Gastrocnemius medialis (tissue), 4 donors: ENCODE data around the gene LRRC38. TPM values are rescaled to one million over a fixed set of nuclear protein-coding genes. Genes with fewer than 3 reads are reported as not detected.

ENCODE experiments used
- ATAC-seq, 2 donors: fragments of 150-250 bp; one replicate each; pipeline ENCODE4 v1.9.1; 2016
- DNase-seq, 2 donors: peaks; one replicate each; pipeline ENCODE4 v3.0.0-alpha.2; 2019
- H3K27ac ChIP-seq, 4 donors: fragments of 200-600 bp; sonication (generic); 1 replicate in 1 of 4; 2 replicates in 3 of 4; pipeline ENCODE4 v1.5.1; 2016 to 2018; ENCODE audit warnings: mild to moderate bottlenecking in 2 of 4, moderate library complexity in 1 of 4
- H3K27me3 ChIP-seq, 3 donors: fragments of 200-600 bp; sonication (generic) in 2 of 3; 1 replicate in 1 of 3; 2 replicates in 2 of 3; pipeline versions ENCODE4 v1.5.1 to v1.6.0; 2016 to 2019; ENCODE audit warnings: mild to moderate bottlenecking in 1 of 3, moderate library complexity in 1 of 3
- H3K36me3 ChIP-seq, 2 donors: fragments of 200-600 bp; sonication (generic) in 1 of 2; one replicate each; pipeline ENCODE4 v1.5.1; 2017 to 2018
- H3K4me1 ChIP-seq, 2 donors: fragments of 200-600 bp; sonication (generic) in 1 of 2; one replicate each; pipeline ENCODE4 v1.5.1; 2016 to 2017; ENCODE audit warnings: mild to moderate bottlenecking in 2 of 2
- H3K4me3 ChIP-seq, 4 donors: fragments of 200-600 bp; sonication (generic) in 3 of 4; 1 replicate in 1 of 4; 2 replicates in 3 of 4; pipeline ENCODE4 v1.5.1; 2016 to 2019; ENCODE audit warnings: mild to moderate bottlenecking in 2 of 4
- H3K9me3 ChIP-seq, 3 donors: fragments of 200-600 bp; sonication (generic) in 2 of 3; 1 replicate in 1 of 3; 2 replicates in 2 of 3; pipeline ENCODE4 v1.5.1; 2016 to 2019
- CTCF ChIP-seq, 5 experiments: fragments of 450-650 bp in 3 of 5; fragments of 200-600 bp in 2 of 5; sonication (generic) in 2 of 5; IDR thresholded peaks in 4 of 5; conservative IDR thresholded peaks in 1 of 5; 1 replicate in 4 of 5; 2 replicates in 1 of 5; pipeline ENCODE4 v1.5.1; 2016 to 2019; ENCODE audit warnings: antibody characterized with exemption in 5 of 5, mild to moderate bottlenecking in 3 of 5, moderate library complexity in 3 of 5
- POLR2A ChIP-seq, 2 donors: fragments of 450-650 bp; IDR thresholded peaks; one replicate each; pipeline ENCODE4 v1.6.1; 2017; ENCODE audit warnings: antibody characterized with exemption in 2 of 2, mild to moderate bottlenecking in 2 of 2, moderate library complexity in 2 of 2
- in situ Hi-C, 4 donors: fragments of 200-750 bp; cut with MboI; loops; one replicate each; pipeline versions ENCODE4 v1.15.0 to v1.8.0; 2017; ENCODE audit warnings: low sequenced_read_pairs in 4 of 4
- intact Hi-C: fragments of 100-400 bp; cut with DNase I; formaldehyde crosslinking; loops from one replicate; pipeline ENCODE4 v1.15.1; 2023; ENCODE audit warnings: low total_unique reads
- total RNA-seq, 4 donors: library from RNA; depleted of rRNA; stranded (reverse); fragments of >200 nt; gene quantifications; one replicate each; pipeline versions ENCODE4 v1.1.0 to v1.2.3, GENCODE V29; 2016

Gene LRRC38
- total RNA-seq, 4 donors from 2014 or later, result 2.1 to 6.8 (median 5.7) TPM

DNA sequence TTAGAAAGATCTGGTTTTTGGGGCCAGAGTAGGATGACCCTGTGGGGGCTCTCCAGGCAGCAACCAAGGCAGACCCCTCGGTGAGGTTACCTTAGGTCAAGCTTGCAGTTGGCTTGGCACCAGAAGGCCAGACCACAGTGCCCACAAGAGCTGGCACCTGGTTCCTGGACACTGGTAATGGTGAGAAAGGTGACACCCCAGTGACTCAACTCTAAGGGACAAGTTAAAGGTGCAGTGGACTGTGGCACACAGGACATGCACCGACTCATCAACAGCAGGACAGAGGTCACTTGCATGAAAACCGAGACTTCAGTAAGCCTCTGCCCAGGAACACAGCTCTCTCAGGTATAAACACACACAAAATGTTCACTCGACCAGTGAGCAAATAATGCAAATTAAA is 6.7 kb downstream of the LRRC38 start:
- Histone ChIP-seq H3K27ac (peak overlapping the region; percentile 90 to 97 (median 94)), H3K36me3 (no peaks in the 10 kb centered on the region), H3K27me3 (no peaks in the 10 kb centered on the region), H3K4me1 (peaks cover 60 to 64% of the 10 kb centered on the region in 2 donors), H3K9me3 (no peaks in the 10 kb centered on the region), H3K4me3 (no peak overlapping the region)
- in situ Hi-C loops, result no loop called here
- ATAC-seq (peak; percentile 90 to 93), DNase-seq (peak; percentile 90 to 92)
- TF ChIP-seq POLR2A (IDR thresholded peaks at IDR 0.05) (peak in 1 of 2 donors; percentile 46), CTCF (IDR thresholded peaks at IDR 0.05 in 4 of 5, conservative IDR thresholded peaks at IDR 0.05 in 1 of 5) (no peak)
- intact Hi-C loops, result loop anchor here (2.0 to 10.0 kb wide), 2 partner anchors 34 to 832 kb away; no protein-coding TSS in a partner anchor

GRCh38 chr1:13505020-13505419 is 8.8 kb downstream of the LRRC38 start:
- intact Hi-C loops (loop anchor here (10.0 kb wide), 1 partner anchor 830 kb away; no protein-coding TSS in a partner anchor), in situ Hi-C loops (no loop called here)
- H3K4me1 ChIP-seq, result peaks cover 45 to 50% of the 10 kb centered on the region in 2 donors
- TF ChIP-seq CTCF (IDR thresholded peaks at IDR 0.05 in 4 of 5, conservative IDR thresholded peaks at IDR 0.05 in 1 of 5), result no peak
- TF ChIP-seq POLR2A (IDR thresholded peaks at IDR 0.05), result no peak
- no peaks in the 10 kb centered on the region for H3K9me3 ChIP-seq
- H3K27me3 ChIP-seq, result no peaks in the 10 kb centered on the region
- no peak for ATAC-seq
- peak in 1 of 2 donors; percentile 53 for DNase-seq
- peak overlapping the region; percentile 90 to 97 (median 94) for H3K27ac ChIP-seq
- H3K36me3 ChIP-seq, result no peaks in the 10 kb centered on the region
- no peak overlapping the region for H3K4me3 ChIP-seq

GRCh38 chr1:13500806-13501205 is 13.0 kb downstream of the LRRC38 start:
- Histone ChIP-seq H3K9me3 (no peaks in the 10 kb centered on the region), H3K27ac (peak overlapping the region; percentile 7 to 97 (median 78)), H3K27me3 (no peaks in the 10 kb centered on the region), H3K4me3 (no peak overlapping the region), H3K4me1 (peaks cover 18 to 25% of the 10 kb centered on the region in 2 donors), H3K36me3 (no peaks in the 10 kb centered on the region)
- TF ChIP-seq POLR2A (IDR thresholded peaks at IDR 0.05), result no peak
- no peak for TF ChIP-seq CTCF (IDR thresholded peaks at IDR 0.05 in 4 of 5, conservative IDR thresholded peaks at IDR 0.05 in 1 of 5)
- DNase-seq (no peak), ATAC-seq (no peak)
- intact Hi-C loops, result loop anchor here (10.0 kb wide), 1 partner anchor 826 kb away; no protein-coding TSS in a partner anchor
- in situ Hi-C loops, result no loop called here

DNA sequence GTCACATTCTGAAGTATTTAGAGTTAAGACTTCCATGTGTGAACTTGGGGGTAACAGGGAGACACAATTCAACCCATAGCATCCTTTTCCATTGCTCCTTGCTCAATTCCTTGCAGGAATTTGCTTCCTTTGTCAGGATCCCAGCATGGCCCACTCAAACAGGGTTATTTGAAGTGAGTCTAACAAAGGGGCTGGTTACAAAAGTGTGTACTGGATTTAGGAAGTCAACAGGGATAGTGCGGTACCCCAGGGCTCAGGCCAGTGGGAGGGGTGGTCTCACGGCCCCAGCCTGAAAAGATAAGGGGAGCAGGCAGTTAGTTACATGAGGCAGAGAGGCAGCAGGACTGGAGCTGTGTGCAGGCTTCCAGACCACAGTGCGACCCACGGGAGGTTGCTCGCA is 14.4 kb downstream of the LRRC38 start:
- Histone ChIP-seq H3K4me3 (no peak overlapping the region), H3K27me3 (no peaks in the 10 kb centered on the region), H3K4me1 (peaks cover 20 to 28% of the 10 kb centered on the region in 2 donors), H3K27ac (peak overlapping the region; percentile 7 to 97 (median 78)), H3K36me3 (no peaks in the 10 kb centered on the region), H3K9me3 (no peaks in the 10 kb centered on the region)
- DNase-seq (no peak), ATAC-seq (no peak)
- TF ChIP-seq CTCF (IDR thresholded peaks at IDR 0.05 in 4 of 5, conservative IDR thresholded peaks at IDR 0.05 in 1 of 5), result no peak
- no peak for TF ChIP-seq POLR2A (IDR thresholded peaks at IDR 0.05)
- in situ Hi-C loops, result no loop called here
- intact Hi-C loops, result no loop called here

- ATAC-seq (no peak), DNase-seq (no peak)
- Histone ChIP-seq H3K36me3 (no peaks in the 10 kb centered on the region), H3K9me3 (no peaks in the 10 kb centered on the region), H3K4me1 (peaks cover 25 to 37% of the 10 kb centered on the region in 2 donors), H3K4me3 (no peak overlapping the region), H3K27me3 (no peaks in the 10 kb centered on the region), H3K27ac (peak overlapping the region; percentile 7 to 97 (median 78))
- intact Hi-C loops, result no loop called here
- in situ Hi-C loops, result no loop called here
- TF ChIP-seq POLR2A (IDR thresholded peaks at IDR 0.05) (no peak), CTCF (IDR thresholded peaks at IDR 0.05 in 4 of 5, conservative IDR thresholded peaks at IDR 0.05 in 1 of 5) (no peak)
Measured at GRCh38 chr1:13498553-13498952, 15.2 kb downstream of the LRRC38 start.
